Measurements from ENCODE around the gene FLT3. TPM values are rescaled to one million over a fixed set of nuclear protein-coding genes. Genes with fewer than 3 reads are reported as not detected.
A peak's percentile ranks its signal among the peaks of the same experiment; 100 is the strongest.
"Not testable (repeated sequence)": the region's sequence is repeated elsewhere in the genome, so short reads cannot be mapped to it uniquely, and the experiment has no call there.

The FLT3 gene
- total RNA-seq, 2 donors from 2014 or later, result 0.38 to 0.65 TPM

DNA sequence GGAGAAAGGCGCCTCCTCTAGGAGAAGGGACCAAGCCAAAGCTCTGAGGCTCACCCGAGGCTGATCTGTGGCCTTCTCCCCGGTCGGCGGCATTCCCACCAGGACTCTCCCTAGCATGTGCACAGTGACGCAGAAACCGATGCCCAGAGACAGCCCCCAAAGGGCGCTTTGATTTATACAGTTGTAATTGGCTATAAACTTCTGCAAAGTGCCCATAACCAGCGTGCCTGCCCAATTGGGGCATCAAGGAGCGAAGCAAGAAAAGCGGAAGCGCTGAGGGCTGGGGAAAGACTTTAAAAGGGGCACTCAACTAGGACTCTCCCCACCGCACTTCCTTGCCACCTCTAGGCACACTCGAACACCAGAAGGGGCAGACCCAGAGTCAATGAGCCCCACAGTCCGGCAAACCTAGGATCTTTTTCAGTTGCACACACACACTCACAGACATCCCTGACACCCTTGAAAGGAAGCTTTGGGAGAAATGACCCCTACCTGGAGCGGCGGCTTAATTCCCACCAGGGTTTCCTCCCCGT lies 133.1 kb downstream of the FLT3 start:
- intact Hi-C loops (cut with DNase I), result no loop called here
- no peak for DNase-seq (ENCODE audit: low spot score)

DNA sequence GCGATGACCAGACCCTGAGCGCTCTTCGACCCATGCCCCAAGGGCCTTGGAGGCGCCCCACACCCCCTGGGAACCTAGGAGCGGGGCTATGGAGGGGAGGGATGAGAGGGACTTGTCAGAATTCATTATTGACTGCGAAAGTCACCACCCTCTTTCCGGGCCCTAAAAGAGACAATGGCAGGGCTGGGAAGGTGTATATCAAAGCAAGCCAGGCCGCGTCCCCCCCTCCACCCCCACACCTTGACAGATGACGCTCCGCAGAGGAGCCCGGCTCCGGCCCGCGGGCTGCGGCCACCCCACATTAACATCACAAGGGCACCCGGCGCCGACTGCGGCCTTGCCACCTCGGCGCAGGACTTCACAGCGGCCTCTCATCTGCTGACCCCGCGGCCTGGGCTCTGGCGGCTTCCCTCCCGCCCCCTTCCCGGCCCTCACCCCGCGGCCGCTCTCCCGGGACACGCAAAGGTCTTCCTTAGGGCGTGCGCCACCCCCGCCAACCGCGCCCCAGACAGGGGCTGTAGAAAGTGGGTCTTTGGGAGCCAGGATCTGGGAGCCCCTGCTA lies 133.7 kb downstream of the FLT3 start:
- intact Hi-C loops (cut with DNase I), result no loop called here
- no peak for DNase-seq (ENCODE audit: low spot score)

DNA sequence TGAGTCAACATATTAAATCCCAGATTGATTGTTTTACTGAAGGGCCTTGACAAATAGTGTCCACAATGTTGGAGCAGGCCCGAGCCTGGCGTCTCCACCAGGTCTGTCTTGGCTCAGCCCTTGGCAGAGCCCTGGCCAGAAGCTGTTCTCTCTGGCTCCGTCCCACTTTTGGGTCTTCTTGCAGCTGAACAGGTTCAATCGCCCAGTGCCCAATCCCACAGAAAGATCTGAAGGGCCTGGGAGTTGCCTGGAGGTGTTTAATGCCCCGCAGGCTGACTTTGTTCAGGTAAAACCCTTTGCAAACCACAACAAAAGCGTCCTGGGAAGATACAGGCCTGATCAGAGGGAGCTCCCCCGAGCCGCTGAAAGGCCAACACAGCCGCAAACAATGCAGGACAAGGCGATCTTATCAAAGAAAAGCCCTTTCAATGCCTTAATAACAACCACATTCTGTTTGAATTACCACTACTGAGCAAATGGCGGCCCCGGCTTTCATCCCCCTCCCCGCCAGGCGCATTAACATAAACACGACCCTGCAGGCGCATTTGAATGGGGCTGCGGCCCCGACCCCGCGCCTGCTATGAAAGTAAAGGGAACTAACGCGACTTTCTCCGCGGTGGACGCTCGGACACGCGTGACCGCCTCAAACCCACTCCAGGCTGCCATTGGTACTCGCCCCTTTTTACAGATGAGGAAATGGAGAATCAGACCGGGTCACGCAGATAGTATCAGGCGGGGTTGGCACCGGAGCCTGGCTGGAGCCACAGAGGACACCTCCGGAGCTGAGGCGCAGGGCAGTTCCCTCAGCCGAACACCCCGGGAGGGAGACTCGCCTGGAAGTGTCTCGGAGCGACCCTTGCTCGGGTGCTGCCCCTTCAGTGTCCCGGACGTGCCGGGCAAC lies 134.4 kb downstream of the FLT3 start:
- intact Hi-C loops (cut with DNase I), result no loop called here
- DNase-seq (ENCODE audit: low spot score), result no peak

DNA sequence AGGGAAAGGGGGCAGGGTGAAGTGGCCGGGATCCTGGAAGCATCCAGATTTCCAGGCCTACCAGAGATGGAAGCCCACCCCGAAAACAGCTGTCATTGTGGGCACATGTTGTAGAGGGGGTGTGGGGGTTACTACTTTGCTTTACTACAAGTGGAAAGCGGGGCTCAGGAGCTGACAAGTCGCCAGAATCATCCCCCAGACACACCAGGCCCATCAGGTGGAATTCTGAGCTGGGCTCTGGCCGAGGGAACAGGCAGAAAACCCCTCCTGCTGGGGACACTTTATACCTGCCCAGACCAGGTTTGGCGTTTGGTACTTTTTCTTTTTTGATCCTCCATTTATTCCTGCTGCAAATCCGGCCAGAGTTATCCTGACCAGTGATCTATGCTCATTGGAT lies 135.0 kb downstream of the FLT3 start:
- intact Hi-C loops (cut with DNase I), result no loop called here
- DNase-seq (ENCODE audit: low spot score), result no peak

DNA sequence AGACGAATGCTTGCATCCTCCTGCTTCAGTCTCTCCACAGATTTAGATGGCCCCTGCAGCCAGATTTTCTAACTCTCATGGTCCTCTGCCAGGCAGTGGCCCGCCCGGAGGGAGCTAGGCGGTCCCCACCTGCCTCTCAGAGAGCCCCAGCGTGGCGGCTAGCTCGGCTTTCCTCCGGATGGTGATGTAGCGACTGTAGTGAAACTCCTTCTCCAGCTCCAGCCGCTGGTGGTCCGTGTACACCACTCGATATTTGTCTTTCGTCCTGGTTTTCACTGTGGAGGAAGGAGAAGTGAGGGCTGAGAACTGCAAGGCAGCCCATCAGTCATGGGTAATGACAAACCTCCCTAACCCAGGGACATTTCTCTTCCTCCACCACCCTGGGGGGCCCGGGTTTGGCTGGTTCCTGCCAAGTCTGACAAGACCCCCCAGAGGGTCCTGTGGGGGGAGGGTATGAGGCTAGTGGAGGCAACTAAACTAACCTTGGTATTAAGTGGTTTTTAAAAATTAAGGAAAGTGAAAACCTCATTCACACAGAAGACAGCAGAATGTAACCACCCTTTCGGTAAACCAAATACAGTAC lies 135.5 kb downstream of the FLT3 start:
- intact Hi-C loops (cut with DNase I), result no loop called here
- no peak for DNase-seq (ENCODE audit: low spot score)

DNA sequence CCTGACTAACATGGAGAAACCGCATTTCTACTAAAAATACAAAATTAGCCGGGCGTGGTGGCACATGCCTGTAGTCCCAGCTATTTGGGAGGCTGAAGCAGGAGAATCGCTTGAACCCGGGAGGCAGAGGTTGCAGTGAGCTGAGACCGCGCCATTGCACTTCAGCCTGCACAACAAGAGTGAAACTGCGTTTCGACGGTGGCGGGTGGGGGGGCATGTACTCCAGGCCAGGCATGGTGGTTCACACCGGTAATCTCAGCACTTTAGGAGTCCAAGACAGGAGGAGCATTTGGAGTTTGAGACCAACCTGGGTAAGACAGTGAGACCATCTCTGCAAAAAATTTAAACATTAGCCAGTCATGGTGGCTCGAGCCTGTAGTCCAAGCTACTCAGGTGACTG lies 136.2 kb downstream of the FLT3 start:
- intact Hi-C loops (cut with DNase I); DNase-seq (ENCODE audit: low spot score): not testable (repeated sequence)

DNA sequence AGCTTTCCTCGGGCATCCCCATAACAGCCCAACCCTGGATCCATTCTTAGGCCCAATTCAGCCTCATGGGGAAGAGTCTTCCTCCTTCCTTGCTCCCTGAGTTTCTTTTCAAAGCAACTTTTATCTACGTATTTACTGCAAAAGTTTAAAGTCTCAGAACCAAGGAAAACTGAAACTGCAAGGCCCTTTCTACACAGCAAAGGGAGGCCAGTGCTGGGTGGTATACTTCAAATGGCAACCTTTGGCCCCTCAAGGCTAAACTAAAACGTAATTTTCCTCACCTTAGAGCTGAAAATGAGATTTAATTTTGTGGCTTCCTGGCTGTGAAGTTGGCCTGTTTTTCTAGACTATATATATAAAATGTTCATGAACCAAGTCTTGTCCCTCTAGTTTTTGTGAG lies 136.9 kb downstream of the FLT3 start:
- DNase-seq (ENCODE audit: low spot score), result no peak
- intact Hi-C loops (cut with DNase I), result no loop called here

DNA sequence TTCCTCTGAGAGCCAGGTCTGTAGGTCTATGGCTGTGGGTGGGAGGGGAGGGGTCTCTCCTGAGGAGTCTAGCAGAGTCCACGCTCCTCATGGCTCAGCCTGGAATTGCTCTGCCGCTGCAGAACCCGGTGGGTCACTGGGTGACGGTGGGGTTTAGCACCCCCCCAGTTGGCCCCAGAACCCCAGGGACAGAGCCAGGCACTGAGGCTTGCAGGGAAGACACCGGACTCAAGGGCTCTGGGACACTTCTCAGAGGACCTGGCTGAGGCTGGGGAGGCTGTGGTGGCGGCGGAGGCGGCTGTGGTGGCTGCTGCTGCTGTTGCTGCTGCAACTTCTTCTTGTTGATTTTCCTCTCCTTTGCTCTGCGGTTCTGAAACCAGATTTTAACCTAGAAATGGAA lies 137.4 kb downstream of the FLT3 start:
- no peak for DNase-seq (ENCODE audit: low spot score)
- intact Hi-C loops (cut with DNase I), result no loop called here

DNA sequence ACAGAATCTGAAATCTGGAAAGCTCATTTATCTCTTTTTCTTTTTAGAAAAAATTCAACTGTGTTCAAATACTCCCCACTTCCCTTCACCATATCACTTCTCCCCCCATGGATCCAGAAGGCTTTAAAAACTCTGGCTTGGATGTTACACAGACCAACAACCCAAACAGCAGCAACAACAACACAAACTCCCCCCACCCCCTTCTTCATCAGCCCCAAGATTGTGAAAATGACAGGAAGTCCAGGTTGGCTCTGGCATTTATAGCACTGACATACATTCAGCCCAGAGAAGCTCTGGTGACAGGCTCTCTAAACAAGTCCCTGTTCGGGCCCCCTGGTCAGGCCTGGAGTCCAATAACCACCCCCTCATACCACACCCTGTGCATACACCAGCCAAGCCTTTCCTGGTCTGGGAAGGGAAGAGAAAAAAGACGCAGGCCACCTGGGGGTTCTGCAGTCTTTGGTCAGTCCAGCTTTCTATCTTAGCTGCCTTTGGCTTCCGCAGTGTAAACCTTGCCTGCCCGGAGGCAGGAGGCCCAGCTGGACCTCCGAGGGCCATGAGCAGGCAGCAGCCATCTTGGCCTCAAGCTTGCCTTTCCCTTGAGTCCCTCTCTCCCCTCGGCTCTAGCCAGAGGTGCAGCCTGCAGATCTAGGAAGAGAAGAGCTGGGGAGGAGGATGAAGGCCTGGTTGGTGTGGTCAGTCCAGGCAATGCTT lies 138.1 kb downstream of the FLT3 start:
- DNase-seq (ENCODE audit: low spot score), result no peak
- intact Hi-C loops (cut with DNase I), result no loop called here

DNA sequence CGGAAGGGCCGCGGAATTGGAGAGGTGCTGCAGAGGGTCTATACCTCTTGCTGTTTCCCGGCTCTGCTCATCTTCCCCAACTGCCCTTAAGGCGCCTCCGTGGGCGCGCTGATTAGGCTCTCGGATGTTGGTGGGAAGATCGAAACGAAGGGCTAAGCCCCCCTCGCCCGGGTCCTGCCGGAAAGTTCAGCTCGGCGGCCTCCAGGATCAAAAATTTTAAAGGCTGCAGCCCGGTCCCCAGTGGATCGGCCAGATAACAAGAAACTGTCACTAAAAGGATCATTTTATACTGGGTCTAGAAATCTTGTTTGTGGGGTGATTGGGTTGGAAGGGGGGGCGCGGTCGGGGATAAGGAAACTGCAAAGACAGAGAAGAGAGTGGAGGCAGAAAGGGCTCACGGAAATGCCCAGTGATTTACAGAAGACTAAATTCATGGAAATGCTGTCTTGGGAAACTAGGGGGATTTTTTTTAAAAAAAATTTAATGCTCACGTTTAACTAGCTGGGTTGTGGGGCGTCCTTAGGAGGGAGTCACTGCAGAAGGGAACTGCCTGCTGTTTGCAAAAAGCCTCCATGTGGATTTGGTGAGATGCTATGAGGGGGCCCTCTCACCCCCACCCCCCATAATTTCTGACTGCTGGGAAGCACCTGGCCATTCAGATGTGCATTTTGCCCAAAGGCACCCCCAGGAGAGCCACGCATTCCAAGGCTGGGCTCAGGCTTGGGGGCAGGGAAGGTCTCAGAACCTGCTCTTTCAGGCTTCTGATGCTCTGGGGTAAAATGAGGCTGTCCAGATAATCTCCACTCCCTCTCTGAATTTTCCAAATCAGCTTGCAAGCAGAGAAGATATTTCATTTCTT lies 138.9 kb downstream of the FLT3 start:
- intact Hi-C loops (cut with DNase I), result no loop called here
- DNase-seq (ENCODE audit: low spot score), result no peak

DNA sequence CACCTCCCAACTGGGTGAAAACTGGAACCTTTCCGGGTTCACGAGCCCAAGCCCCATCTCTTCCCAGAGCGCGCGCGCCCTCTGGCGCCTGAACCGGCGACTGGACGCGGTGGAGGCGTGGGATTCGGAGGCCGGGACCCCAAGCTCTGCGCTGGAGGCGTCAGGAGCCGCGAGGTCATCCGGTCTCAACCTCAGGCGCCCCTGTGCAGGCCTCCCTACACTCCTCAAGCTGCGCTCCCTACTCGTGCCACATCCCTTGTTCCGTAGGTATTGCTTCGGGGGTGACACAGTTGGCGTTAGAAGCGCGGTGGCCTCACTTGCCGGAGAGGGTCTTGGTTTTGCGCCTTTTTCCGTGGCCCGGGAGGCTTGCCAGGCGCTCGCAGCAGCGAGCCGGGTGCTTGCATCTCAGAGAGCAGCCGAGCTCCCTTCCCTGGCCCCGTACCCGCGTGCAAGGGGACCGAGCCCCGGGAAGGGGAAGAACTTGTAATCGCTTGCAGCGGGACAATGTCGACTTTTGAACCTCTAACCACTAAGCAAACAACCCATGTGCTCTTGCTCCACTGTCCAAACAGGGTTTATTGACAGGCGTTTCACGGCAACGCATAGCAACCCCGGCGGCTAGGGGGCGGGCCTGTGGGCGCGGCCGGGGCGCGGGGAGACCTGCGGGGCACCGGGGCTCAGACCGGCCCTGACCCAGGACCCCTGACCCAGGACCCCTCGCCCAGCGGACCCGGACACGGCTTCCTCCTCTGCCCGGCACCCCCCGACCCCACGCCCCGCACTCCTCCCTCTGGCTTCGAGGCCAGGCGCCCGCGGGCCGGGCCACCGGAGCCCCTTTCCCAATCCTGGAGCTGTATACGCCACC lies 139.8 kb downstream of the FLT3 start:
- intact Hi-C loops (cut with DNase I), result no loop called here
- no peak for DNase-seq (ENCODE audit: low spot score)

DNA sequence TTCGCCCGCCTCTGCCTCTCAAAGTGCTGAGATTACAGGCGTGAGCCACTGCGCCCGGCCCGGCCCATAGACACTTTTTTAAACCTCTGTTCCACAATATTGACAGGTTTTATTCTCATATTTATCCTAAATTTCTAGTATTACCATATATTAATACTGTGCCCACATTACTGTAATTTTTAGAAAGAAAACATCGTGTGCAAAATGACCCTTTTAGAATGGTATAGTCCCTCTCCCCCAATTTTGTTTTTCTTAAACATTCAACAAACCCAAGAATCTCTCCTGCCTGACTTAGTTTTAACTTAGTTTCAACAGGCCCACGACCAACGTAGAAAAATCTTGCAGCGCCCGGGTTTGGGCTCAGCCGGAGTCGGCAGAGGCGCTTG lies 140.4 kb downstream of the FLT3 start:
- intact Hi-C loops (cut with DNase I), result no loop called here
- no peak for DNase-seq (ENCODE audit: low spot score)

DNA sequence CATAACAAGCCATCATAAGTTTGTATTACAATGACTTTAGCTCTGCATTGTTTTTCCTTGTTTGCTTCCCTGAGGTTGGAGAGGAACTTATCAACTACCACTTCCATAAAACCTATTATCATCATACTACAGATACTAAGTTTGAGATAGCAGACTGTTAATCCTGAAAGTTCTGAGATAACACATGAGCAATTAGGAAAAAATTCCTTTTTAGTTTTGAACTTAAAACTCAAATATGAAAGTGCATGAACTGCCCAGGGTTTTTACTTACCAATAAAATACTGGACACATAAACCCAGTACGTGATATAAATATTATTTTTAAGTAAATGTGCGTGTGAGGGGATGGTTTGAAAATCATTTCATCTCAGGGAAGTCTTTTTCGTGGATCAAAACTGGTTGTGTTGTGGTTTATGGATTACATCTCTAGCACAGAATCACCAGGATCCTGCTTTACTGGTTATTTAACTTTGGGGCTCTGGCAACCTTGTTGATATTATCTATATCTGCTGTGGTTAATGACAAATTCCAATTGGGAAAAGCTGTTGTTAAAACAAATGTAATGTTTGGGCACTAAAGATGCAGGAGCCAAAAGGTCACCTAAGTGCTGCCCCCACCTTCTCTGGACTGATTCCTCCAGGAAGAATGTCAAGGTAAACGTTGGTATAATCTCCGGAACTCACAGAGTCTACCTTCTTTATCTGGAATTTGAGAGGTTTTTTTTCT lies 143.6 kb downstream of the FLT3 start:
- intact Hi-C loops (cut with DNase I), result loop anchor here in 1 of 2 donors (1.0 kb wide), 1 partner anchor 32 kb away; the partner anchor contains the start of gene URAD

DNA sequence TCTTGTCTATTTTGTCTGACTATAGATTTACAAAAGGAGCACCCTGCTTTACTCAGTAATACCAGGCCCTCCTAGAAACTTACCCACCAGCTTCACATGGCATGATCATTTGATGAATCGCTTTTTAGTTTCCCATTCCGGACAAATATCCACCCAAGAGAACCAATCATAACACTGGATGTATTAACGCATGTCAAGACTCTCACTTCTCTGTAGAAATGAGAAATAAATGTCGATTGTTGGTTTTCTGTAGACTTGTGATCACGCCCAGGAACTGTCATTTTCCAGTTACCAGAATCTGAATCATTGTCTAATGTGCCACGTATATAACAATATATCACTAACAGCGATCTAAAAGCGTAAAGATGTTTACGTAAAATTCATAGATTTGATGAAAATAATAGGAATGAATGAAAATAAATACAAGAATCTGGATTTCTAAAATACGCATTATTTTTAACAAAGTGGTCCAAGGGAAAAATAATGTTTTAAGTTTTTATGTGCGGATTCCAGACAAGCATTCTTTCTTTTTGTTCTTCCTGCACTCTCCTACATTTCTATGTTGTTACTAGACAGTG lies 145.3 kb downstream of the FLT3 start:
- no peak for DNase-seq (ENCODE audit: low spot score)
- intact Hi-C loops (cut with DNase I), result no loop called here

More for the DNA sequence above, 143.6 kb downstream of the FLT3 start:
- no peak for DNase-seq (ENCODE audit: low spot score)

DNA sequence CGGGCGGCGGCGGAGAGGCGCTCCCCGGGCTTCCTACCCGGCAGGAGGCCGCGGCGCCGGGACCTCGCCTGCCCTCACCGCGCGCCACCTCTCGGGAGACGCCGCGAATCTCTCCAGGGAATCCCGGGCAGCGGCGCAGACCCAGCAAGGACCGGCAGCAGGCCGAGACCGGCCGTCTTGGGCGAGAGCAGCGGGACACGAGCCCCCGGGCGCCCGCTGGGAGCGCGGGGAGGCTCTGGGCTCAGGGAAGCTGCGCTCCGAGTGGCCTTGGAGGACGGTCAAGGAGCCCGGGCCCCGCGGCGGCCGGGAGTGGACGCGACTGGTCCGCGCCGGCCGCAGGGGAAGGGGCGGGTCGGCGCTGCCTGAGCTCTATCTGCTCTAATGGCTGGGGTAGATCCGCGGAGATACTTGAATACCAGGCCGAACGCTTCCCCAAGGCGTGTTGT lies 145.9 kb downstream of the FLT3 start:
- intact Hi-C loops (cut with DNase I), result no loop called here

DNA sequence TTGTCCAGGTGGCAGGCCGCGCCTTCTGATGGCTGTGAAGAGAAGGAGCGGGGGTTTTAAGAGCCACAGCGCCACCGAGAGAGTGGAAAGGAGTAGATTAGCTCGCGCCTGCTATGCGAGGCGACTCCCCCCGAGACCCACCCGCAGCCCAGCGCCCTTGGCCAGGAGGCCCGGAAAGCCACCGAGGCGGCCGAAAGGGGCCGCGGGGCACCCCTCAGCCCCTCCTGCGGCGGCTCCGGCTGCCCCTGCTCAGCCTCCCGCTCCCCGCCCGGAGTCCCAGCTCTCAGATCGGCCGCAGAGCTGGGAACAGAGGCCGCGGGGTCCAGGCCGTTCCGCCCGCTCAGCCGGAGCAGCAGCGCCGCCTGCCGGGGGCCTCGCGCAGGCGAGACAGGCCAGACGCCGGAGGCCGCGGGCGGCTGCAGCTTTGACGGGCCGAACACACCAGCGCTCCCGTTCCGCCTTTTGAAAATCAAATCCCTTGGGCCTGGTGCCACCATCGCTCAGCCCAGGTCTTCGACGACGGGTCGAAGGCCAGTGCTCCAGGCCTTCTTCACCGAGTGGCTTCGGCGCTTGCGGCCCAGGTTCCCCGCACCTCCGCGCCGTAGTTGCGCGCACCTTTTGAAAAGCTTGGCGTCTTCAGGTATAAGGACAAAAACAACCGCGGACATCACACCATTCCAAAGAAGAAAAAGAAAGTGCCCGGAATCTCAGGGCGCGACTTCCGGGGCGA lies 146.5 kb downstream of the FLT3 start:
- DNase-seq (ENCODE audit: low spot score), result peak; percentile 91
- intact Hi-C loops (cut with DNase I), result no loop called here

More for the DNA sequence above, 145.9 kb downstream of the FLT3 start:
- DNase-seq (ENCODE audit: low spot score), result peak; percentile 80
